MM.1S (cell line): Measurements from ENCODE around the gene MGAT4B.

Experiments
- DNase-seq: peaks from one replicate; pipeline ENCODE4 v3.0.0-alpha.2; 2015
- H2AFZ ChIP-seq: fragments of 300-600 bp; sonication (generic); 2 replicates; pipeline ENCODE4 v1.6.0; 2016; ENCODE audit warnings: antibody characterized with exemption, low read length
- H3F3A ChIP-seq: fragments of 300-600 bp; sonication (generic); 2 replicates; pipeline ENCODE4 v1.6.1; 2016; ENCODE audit warnings: mild to moderate bottlenecking, antibody characterized with exemption, low read length, moderate library complexity, mixed read lengths; ENCODE audit not compliant: insufficient read depth
- H3K27ac ChIP-seq: fragments of 300-600 bp; sonication (generic); 2 replicates; pipeline ENCODE4 v1.5.1; 2016; ENCODE audit warnings: mild to moderate bottlenecking, low read length
- H3K27me3 ChIP-seq: fragments of 300-600 bp; sonication (generic); replicated peaks from 2 replicates; pipeline ENCODE4 v1.6.0; 2016; ENCODE audit warnings: low read length; ENCODE audit not compliant: insufficient read depth
- H3K36me3 ChIP-seq: fragments of 300-600 bp; sonication (generic); replicated peaks from 2 replicates; pipeline ENCODE4 v1.6.1; 2016; ENCODE audit warnings: mild to moderate bottlenecking, low read length, mixed read lengths; ENCODE audit not compliant: insufficient read depth
- H3K4me1 ChIP-seq: fragments of 300-600 bp; sonication (generic); 2 replicates; pipeline ENCODE4 v1.6.1; 2016; ENCODE audit warnings: low read length, mixed read lengths
- H3K4me2 ChIP-seq: fragments of 300-600 bp; sonication (generic); 2 replicates; pipeline ENCODE4 v1.6.0; 2016; ENCODE audit warnings: low read depth, low read length
- H3K4me3 ChIP-seq: fragments of 300-600 bp; sonication (generic); 2 replicates; pipeline ENCODE4 v1.5.1; 2016; ENCODE audit warnings: low read length, mixed read lengths
- H3K79me2 ChIP-seq: fragments of 300-600 bp; sonication (generic); 2 replicates; pipeline ENCODE4 v1.6.1; 2016; ENCODE audit warnings: mixed run types, low read length, mixed read lengths
- H3K9ac ChIP-seq: fragments of 300-600 bp; sonication (generic); 2 replicates; pipeline ENCODE4 v1.6.1; 2016; ENCODE audit warnings: low read length, mixed read lengths
- H3K9me2 ChIP-seq: fragments of 300-600 bp; sonication (generic); replicated peaks from 2 replicates; pipeline ENCODE4 v1.6.1; 2016; ENCODE audit warnings: mild to moderate bottlenecking, low read length, mixed read lengths; ENCODE audit not compliant: insufficient read depth
- H3K9me3 ChIP-seq: fragments of 300-600 bp; sonication (generic); replicated peaks from 2 replicates; pipeline ENCODE4 v1.6.1; 2016; ENCODE audit warnings: mild to moderate bottlenecking, low read length, mixed read lengths; ENCODE audit not compliant: insufficient read depth
- H4K20me1 ChIP-seq: fragments of 300-600 bp; sonication (generic); 2 replicates; pipeline ENCODE4 v1.6.1; 2016; ENCODE audit warnings: mild to moderate bottlenecking, low read length, moderate library complexity, mixed read lengths; ENCODE audit not compliant: insufficient read depth
- CTCF ChIP-seq: fragments of 300-600 bp; sonication (generic); IDR thresholded peaks from 2 replicates; pipeline ENCODE4 v1.5.1; 2016; ENCODE audit warnings: antibody characterized with exemption, low read length, mixed read lengths
- EZH2 ChIP-seq: fragments of 300-600 bp; sonication (generic); optimal IDR thresholded peaks from 2 replicates; pipeline ENCODE3; 2017; ENCODE audit warnings: low read depth, mild to moderate bottlenecking, antibody characterized with exemption, low read length, mixed read lengths
- EZH2phosphoT487 ChIP-seq: fragments of 300-600 bp; sonication (generic); IDR thresholded peaks from 2 replicates; pipeline ENCODE4 v1.6.1; 2018; ENCODE audit warnings: antibody characterized with exemption, low read length

Gene MGAT4B

GRCh38 chr5:179832039-179832745 lies 25.5 kb upstream of the MGAT4B start:
- TF ChIP-seq EZH2 (no peak), EZH2phosphoT487 (no peak), CTCF (no peak)
- H2AFZ ChIP-seq, result no peak overlapping the region
- no peak overlapping the region for H3K4me2 ChIP-seq
- no peak for DNase-seq
- H4K20me1 ChIP-seq, result peaks cover 5% of the 10 kb centered on the region
- H3K27ac ChIP-seq, result no peak overlapping the region
- H3F3A ChIP-seq, result peaks cover 46% of the 10 kb centered on the region
- no peak overlapping the region for H3K9ac ChIP-seq
- no peaks in the 10 kb centered on the region for H3K4me1 ChIP-seq
- no peaks in the 10 kb centered on the region for H3K9me2 ChIP-seq
- peaks cover 39% of the 10 kb centered on the region for H3K36me3 ChIP-seq
- no peaks in the 10 kb centered on the region for H3K9me3 ChIP-seq
- no peaks in the 10 kb centered on the region for H3K27me3 ChIP-seq
- H3K4me3 ChIP-seq, result no peak overlapping the region
- H3K79me2 ChIP-seq, result peaks cover 45% of the 10 kb centered on the region

- no peak overlapping the region for H3K27ac ChIP-seq
- no peak for DNase-seq
- no peaks in the 10 kb centered on the region for H3K9me2 ChIP-seq
- H2AFZ ChIP-seq, result no peak overlapping the region
- H3K4me2 ChIP-seq, result no peak overlapping the region
- no peaks in the 10 kb centered on the region for H3K9me3 ChIP-seq
- H3F3A ChIP-seq, result peaks cover 33% of the 10 kb centered on the region
- peaks cover 57% of the 10 kb centered on the region for H3K79me2 ChIP-seq
- H3K4me3 ChIP-seq, result no peak overlapping the region
- H4K20me1 ChIP-seq, result peaks cover 5% of the 10 kb centered on the region
- H3K4me1 ChIP-seq, result no peaks in the 10 kb centered on the region
- H3K9ac ChIP-seq, result no peak overlapping the region
- H3K27me3 ChIP-seq, result no peaks in the 10 kb centered on the region
- H3K36me3 ChIP-seq, result peaks cover 27% of the 10 kb centered on the region
- TF ChIP-seq EZH2phosphoT487, result no peak
- no peak for TF ChIP-seq CTCF
- TF ChIP-seq EZH2, result no peak
Observed at GRCh38 chr5:179830818-179831468, 24.3 kb upstream of the MGAT4B start.

- peaks cover 35% of the 10 kb centered on the region for H3F3A ChIP-seq
Observed at GRCh38 chr5:179829732-179830435, 23.2 kb upstream of the MGAT4B start.

More at GRCh38 chr5:179829732-179830435, 23.2 kb upstream of the MGAT4B start:
- TF ChIP-seq EZH2phosphoT487 (no peak), CTCF (no peak), EZH2 (no peak)
- Histone ChIP-seq H3K9me3 (no peaks in the 10 kb centered on the region), H3K36me3 (peaks cover 35% of the 10 kb centered on the region), H3K27ac (no peak overlapping the region), H3K9ac (no peak overlapping the region), H2AFZ (no peak overlapping the region), H3K79me2 (peaks cover 68% of the 10 kb centered on the region), H3K4me3 (no peak overlapping the region), H3K27me3 (no peaks in the 10 kb centered on the region), H3K9me2 (no peaks in the 10 kb centered on the region), H3K4me2 (no peak overlapping the region), H3K4me1 (no peaks in the 10 kb centered on the region), H4K20me1 (peaks cover 8% of the 10 kb centered on the region)
- no peak for DNase-seq
